ENCODE results near the gene ALK.

DNA sequence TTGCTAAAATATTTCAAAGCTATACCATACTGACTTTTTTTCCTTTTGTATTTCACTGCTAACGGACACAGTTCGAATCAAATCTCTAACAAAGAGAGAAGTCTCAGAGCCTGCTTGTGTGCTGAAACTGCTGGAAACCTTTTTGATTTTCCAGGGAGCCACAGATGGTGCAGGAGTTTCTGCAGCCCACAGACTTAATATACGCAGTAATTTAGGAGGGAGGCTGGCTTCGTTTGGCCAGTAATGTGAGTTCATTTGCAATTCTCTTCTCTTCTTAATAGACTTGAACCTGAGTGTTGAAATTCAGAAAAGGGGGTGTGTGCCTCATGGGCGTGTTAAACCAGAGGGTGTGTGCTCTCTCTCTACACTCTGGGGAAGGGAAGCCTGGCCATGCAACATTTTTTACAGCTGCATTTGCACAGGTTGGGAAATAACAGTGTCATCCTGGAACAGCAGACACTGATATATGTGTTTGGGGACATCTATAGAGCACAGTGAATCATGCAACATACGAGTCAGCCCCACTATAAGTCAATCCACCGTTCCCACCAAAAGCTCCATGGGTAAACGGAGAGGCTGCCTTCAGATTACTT, 473.2 kb downstream of the ALK start:
- TF ChIP-seq CTCF (IDR thresholded peaks at IDR 0.05; ENCODE audit: low read length) = no peak
- TF ChIP-seq EZH2 (IDR thresholded peaks at IDR 0.05; ENCODE audit: borderline replicate concordance, low read length) = no peak
